ENCODE data around the gene SPTLC3.

DNA sequence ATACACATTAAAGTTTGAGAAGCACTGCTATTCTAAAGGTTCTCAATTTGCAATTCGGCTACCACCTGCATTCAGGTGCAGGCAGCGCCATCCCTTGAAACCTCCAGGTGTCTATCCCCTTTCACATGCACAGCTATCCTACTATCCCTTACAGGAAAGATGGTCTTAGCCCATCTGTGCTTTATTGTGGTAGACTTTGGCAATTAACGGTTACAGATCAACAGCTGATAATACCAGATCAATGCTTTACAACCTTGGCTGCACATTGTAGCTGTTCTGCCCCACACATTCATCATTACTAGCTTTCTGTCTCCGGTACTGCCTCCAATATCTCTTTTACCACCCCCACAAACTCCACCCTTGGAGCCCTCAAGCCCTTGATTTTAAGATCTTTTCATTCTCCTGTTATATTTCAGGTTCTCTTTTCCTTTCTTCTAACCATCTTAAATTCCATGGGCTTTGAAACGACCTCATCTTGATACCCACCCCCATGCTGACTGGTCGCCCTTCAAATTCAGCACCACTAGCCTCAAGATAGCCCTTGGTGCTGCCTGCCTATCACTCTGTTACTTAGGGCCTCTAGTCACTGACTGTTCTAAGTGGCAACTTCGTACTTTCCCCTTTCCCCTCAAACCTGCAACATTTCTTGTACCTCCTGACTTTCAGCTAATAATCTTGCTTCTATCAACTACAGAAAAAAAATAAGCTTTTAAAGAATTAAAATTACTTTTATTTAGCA lies 50.8 kb downstream of the SPTLC3 start:
- TF ChIP-seq CTCF (IDR thresholded peaks at IDR 0.05), result no peak
- no peak for TF ChIP-seq POLR2A (IDR thresholded peaks at IDR 0.05)

Measured in tibial nerve (tissue), 3 donors.